CD4-positive, alpha-beta T cell treated with Interleukin-6 for 4 hours (primary cell): ENCODE measurements around the gene SDF2L1.

Experiments used
- DNase-seq: peaks from one replicate; pipeline ENCODE4 v3.0.0-alpha.2; 2020; ENCODE audit warnings: mixed read lengths

The SDF2L1 gene

DNA sequence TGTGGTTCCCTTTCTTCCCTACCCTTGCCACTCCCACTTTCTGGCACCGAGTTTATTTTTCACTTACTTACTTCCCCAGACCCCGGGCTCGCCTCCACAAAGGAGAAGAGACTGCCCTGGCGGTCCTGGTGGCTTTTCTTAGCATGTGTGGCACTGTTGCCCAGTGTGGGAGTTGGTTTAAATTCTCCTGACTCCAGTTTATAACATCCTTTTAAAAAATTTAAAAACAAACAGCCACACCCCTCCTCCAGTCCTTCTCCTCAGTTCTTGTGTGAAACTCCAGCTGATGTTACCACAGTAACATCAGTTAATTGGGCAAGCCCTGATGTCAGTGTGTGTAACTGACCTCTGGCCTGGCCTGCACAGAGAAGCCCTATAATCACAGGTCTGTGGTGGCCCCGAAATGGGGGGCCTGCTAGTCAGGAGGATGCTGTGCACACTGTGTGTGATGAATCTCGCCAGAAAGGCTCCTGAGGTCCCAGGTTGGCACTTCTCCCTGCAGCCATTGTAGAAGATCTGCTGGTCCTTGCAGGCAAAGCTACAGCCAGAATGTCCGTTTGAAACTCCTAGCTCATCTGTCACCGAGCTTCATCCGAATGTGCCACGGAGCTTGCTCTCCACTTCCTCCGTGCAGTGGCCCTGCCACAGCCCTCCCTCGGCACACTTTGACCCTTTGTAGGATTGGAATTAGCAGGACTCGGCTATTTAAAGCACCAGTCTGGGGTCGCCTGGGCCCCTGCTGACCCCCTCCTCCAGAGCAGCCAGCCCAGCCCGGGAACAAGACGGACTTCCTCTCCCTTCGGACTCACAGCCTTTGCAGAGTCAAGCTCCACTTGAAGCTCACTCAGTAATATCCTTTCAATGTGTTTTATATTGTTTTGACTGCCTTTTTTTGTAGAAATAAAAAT is 19.8 kb upstream of the SDF2L1 start:
- DNase-seq, result no peak

DNA sequence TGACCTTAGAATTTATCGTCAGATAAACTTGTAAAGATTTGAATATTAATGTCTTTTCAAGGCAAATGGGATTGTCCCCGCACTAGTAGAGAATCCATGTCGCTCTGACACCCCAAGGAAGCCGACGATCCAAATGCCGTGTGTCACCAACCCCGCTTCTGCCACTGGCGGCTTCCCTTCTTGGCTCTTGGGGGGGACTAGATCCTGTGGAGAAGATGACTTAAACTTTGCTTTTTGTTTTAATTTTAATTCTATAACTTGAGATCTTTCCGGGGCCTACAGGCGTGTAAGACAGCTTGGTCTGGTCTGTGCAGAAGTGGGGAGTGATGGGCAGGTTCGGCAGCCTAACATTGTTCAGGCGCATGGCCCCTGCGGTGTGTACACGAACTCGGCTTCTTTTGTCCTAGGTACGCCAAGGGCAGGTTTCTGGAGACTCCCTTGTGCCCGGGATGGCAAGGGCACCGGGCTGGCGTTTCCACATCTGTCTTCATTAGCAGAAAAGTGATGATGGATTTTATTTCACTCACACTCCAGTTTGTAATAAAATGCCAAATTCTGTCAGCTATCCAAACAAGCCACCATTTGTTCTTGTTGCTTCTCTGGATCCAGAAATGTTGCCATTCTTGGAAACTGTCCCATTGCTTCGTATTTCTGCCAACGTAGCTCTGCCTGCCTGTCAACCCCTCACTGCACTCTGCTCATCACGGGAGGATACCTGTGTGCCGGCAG is 19.0 kb upstream of the SDF2L1 start:
- DNase-seq, result no peak

GRCh38 chr22:21623648-21623970 is 18.5 kb upstream of the SDF2L1 start:
- DNase-seq, result no peak

- DNase-seq, result peak; percentile 48
Measured at GRCh38 chr22:21624120-21624879, 17.8 kb upstream of the SDF2L1 start.

DNA sequence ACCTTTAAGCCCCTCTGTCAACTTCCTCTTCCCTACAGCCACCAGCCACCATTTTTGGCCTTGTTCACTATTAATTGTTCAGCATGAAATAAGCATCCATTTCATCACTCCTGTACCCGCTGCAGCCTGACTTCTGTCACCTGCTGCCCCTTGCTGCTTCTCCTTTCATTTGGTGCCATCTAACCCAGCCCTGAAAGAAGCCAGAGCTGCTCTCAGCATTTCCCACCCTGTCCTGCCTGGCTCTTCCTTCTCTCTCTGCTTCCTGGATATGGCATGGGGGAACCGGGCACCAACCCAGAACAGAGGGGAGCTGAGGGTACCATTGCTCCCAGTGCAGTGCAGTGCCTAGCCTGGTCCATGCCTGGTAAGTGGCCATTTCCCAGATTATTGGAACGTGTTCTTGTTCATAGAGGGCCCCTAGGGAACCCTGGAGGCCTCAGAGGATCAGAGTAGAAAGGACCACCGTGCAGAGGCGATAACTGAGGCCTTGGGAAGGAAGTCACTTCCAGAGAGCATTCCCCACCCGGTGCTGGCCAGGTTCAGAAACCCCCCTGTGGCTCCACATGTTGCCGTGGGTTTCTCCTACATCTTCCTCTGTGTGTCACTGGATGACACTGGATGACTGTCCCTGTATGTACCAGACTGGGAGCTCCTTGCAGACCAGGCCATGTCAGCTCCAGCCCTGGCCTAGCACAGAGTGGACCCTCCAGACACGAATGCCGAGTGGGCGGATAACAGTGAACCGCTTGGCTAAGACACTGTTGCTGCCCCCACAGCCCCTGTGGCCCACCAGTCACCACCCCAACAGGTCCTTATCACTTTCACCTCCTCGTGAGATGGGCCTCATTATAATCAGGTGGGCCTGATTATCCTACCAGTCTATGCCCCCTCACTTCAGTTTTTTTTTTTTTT is 17.0 kb upstream of the SDF2L1 start:
- DNase-seq, result no peak

- DNase-seq, result no peak
Measured at GRCh38 chr22:21626073-21626734, 15.9 kb upstream of the SDF2L1 start.

DNA sequence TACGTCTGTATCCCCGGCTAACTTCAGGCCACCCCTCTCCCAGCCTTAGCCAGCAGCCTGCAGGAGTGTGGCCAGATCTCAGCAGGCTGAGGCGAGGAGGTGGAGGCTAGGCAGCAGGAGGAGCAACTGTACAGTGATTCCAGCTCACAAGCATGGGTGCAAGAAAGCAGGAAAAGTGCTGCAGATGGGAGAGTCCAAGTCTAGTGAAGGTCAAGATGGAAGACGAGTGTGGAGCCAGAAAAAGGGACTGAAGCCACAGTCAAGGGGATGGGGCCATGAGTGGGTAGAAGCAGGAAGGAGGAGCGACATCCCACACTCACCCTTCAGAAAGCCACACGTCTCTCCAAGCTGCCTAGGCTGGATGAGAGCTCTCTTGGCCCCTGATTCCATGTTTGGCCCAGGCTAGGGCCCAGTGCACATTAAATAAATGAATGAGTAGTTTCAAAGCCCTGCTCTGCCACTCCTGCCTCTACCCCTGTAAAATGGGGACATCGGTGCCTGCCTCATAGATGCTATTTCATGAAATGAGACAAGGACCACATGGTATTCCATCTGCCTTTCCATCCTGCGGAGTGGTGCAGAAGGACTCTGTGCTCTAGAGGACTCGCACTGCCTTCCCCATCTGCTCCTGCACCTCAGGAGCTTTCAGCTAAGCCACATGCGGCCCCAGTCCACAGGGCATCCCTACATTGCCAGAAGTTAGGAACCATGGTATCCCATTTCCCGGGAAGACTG is 15.2 kb upstream of the SDF2L1 start:
- DNase-seq, result no peak

GRCh38 chr22:21628386-21629254 is 13.5 kb upstream of the SDF2L1 start:
- DNase-seq, result no peak

DNA sequence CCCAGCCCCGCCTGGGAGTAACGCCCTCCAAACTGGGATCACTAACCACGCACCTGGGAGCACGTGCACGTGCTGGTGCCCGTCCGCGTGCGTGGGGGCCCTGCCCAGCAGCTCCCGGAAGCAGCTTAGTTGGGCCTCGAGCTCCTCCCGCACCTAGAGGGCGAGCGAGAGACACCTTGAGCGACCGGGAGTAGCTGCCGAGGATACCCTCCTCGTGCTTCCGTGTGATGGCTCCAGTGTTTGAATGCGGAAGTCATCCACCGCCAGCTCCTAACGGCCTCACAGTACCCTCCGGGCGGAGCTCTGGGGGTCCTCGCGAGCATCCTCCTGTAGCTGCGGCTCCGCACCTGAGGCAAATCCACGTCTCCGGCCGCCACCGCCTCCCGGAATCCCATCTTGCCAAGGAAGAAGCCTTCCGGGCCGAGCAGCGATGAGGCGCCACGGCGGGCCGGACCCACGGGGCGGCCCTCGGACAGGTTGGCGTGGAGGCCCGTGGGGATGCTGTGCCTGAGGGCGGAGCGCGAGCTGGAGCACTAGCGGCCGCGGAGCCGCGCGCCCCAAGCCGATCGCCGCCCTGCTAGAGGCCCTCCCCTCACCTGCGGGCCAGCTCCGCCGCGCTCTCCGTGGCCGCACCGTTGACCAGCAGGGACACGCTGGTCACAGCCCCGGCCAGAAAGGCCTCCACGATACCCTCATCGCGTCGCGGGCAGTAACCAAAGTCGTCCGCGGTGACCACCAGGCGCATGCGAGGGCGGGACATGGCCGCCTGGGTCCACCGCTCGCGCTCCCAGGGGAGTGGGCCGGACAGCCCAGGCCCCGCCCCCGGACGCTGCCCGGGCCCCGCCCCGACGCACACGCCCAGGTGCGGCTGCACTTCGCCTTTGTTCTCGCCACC is 12.6 kb upstream of the SDF2L1 start, which contains the start of gene YDJC:
Gene YDJC, minus strand, starts transcription at position 768 of the 895 bp plus-strand sequence. Its CDS starts 8 bp downstream, at position 760.
- DNase-seq, result peak; percentile 97

- no peak for DNase-seq
Measured at GRCh38 chr22:21631025-21631424, 11.1 kb upstream of the SDF2L1 start.

DNA sequence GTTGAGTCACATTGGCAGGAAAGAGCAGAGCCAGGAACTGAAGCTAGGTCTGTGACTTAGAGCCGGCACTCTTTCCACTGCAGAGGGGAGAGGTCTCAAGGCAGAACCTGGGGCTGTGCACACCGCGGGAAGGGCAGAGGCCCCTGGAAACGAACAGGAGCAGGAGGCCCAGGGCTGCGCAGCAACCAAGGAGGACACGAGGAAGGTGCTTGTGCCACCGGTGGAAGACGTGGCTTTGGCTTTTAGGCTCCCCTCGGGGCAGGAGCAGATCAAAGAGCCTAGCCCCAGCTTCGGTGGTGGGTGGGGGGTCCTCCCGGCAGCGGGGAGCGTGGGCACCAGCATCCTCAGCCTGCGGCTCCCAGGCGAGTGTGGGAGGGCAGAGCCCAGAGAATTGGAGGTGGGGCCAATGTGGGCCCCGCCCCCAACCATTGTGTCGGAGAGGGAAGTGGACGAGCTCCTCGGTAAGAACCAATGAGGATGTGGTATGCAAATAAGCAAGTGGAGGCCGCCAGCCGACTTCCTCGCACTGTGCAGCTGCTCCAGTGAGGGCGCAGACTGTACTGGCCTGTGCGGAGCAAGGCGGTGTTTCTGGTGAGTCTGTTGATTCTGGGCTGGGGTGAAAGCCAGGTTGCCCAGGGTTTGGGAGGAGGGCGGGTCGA is 9.7 kb upstream of the SDF2L1 start, which contains the start of gene CCDC116:
Gene CCDC116, plus strand, starts transcription at position 524 of the 659 bp plus-strand sequence. CDS start 422 bp downstream, outside the sequence.
- DNase-seq, result peak; percentile 69

DNA sequence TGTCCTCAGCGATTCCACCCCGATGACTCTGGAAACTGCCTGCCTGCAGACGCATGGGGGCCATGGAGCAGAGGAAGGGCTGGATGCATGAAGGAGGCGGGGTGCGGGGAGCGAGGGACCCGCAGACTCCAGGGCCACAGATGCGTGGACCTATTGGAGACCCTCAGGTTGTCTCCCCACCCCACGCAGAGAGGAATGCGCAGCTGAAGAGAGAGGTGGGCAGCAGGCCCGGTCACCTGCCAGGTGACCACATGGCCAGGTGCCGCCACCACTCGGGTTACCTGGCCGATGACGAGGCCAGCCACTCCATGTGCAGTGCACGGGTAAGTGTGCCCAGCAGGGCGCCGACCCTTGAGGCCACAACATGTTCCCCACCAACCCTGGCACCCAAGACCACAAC is 9.2 kb upstream of the SDF2L1 start:
- no peak for DNase-seq

DNA sequence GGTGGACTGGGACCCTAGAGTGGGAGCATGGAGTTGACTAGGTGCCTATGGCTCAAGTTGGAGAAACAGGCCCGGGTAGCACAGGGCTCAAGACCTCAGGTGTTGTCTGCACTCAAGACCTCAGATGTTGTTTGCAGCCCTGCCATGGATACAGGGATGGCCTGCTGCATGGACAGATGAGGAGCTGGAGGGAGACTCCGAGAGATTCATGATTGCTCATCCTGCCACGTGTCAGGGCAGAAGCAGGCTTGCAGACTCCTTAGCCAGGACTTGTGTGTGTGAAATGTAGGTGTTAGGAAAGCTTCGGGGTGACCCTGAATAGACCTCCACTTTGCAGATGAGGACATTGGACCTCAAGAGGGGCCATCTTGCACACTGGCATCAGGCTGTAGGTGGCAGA is 8.6 kb upstream of the SDF2L1 start:
- DNase-seq, result no peak

GRCh38 chr22:21634081-21634480 is 8.0 kb upstream of the SDF2L1 start:
- no peak for DNase-seq

- no peak for DNase-seq
Measured at GRCh38 chr22:21634844-21635243, 7.3 kb upstream of the SDF2L1 start.

DNA sequence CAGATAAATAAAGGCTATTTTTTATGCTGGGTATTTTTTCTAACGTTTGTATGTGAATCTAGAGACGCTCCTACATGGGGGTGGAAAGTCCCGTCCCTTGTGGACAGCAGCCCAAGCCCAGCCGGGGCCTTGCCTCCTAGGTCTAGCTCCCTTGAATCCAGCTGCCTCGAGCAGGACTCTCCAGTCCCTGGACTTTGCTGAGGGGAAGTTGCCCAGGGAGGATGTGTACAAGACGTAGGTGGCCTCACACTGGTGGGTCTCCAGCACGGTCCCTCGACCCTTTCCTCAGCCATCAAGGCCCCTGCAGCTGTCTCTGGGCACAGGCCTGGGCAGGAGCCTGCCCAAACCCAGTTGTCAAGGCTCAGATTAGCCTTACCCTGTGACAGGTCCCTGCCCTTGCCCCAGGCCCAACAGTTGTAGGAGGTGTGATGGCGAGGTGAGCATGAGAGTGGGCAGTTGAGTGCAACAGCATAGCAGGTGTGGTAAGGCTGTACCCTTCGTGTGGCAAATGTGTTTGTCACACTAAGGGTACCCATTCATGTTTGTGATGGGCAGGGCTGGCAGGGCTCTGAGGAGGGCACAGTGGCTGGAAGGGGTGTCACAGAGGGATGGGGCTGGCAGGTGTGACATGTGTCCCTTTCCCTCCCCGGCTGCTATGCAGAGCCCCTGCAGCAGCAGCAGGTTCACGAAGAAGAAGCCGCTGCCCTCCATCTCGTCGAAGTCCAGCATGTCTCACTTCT is 6.2 kb upstream of the SDF2L1 start:
- DNase-seq, result no peak

DNA sequence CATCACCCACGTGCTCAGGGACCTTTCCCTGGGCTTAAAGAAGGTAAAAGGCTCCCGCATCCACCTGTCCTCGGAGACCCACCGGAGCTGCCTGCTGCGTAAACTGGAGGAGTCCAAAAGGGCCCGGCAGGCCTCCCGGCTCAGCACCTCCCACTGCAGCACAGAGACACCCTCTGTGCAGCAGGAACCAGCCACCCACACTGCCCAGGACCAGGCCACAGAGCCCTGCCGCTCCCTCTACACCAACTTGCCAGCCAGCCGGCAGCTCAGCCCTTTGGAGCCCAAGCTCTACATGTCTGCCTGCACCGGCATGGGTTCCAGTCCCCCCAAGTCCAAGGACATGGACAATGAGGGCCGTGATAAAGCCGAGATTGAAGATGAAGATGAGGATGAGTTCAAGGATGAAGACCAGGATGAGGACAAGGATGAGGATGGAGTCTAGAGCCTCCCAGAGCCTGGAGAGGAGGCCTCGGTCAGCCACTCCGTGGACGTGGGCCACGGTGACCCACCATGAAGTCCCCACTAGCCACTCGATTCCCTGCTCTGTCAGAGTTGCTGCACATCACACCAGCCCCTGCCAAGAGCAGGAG is 5.4 kb upstream of the SDF2L1 start:
- DNase-seq, result no peak
